Measurements from ENCODE around the gene ZNF654.
A peak's percentile ranks its signal among the peaks of the same experiment; 100 is the strongest.

ZNF654 gene

DNA sequence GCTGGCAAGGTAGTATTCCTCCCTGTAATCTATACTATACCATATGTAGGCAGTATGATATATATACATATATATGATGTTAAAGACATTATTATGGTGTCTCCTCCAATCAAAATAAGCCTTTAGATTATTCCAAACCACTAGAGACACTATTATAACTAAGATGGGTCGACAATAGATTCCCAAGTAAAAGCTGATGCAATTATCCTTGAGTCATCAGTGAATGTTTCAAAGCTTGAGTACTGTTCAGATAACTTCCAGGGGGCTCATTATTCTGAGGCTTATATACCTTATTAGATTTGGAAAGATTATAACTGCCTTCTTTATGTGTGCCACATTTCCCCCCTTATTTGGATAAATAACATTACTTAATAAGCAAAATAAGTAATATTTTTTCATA is 78.8 kb downstream of the ZNF654 start:
- Histone ChIP-seq H3K36me3 (ENCODE audit: insufficient read depth, low read length) (no peaks in the 10 kb centered on the region), H3K9ac (ENCODE audit: low read depth, low read length) (no peak overlapping the region), H3K4me1 (ENCODE audit: insufficient read depth, low read length) (peaks cover 5% of the 10 kb centered on the region; the same call in 1 of the 2 replicates), H3K9me3 (ENCODE audit: control insufficient read depth, insufficient read depth, low read length) (no peaks in the 10 kb centered on the region)

DNA sequence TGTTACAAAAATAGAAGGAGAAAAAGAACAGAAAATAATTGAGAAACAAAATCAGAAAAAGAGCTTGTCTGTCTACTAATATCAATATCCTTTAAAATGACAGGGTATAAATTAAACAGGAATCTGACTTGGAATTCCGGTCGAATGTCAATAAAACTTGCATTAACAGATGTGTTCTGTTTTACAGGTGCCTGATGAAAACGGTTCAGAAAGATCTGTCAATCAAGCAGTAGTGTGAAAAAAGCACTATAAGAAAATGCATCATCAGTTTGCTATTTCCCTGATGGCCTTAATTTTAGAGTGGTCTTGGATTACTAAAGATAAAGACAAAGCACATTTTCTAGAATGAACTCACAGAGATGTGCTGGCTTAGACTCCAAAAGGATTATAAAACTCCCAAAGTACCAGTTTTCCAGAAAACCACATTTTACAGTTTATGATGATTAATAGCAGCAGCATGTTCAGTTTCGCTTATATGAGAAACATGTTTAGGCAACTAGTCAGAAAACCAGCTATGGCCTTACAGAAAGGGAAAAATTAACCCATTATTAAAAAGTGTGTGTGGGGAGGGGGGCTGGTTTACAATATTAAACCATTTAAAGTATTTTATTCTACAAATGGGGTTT is 82.5 kb downstream of the ZNF654 start:
- H3K9ac ChIP-seq (ENCODE audit: low read depth, low read length) = no peak overlapping the region
- no peaks in the 10 kb centered on the region for H3K9me3 ChIP-seq (ENCODE audit: control insufficient read depth, insufficient read depth, low read length)
- peaks cover 5% of the 10 kb centered on the region; the same call in 1 of the 2 replicates for H3K4me1 ChIP-seq (ENCODE audit: insufficient read depth, low read length)
- H3K36me3 ChIP-seq (ENCODE audit: insufficient read depth, low read length) = no peaks in the 10 kb centered on the region

DNA sequence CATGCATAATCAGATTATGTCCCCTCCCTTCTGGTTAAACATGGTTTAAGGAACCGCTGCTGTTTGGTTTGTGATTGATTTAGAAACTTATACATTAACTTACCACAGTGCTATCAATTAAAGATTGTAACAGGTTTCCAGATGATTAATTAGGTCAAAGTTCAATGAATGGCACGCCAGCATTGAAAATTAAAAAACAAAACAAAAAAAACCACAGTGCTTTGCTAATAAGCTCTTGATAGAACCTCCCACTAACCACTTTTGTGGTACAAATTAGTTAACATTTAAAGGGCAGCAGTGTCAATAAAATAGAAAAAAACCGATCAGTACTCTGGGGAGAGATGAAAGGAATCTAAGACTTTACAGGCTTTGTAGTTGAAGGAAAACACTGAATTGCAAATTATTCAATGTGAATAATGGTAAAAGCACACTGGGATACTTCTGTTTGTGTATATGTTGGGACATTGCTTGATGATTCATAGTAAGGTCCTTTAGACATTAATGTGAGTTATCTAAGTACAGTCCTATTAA is 83.1 kb downstream of the ZNF654 start:
- Histone ChIP-seq H3K36me3 (ENCODE audit: insufficient read depth, low read length) (no peaks in the 10 kb centered on the region), H3K9ac (ENCODE audit: low read depth, low read length) (no peak overlapping the region), H3K4me1 (ENCODE audit: insufficient read depth, low read length) (peaks cover 5% of the 10 kb centered on the region; the same call in 1 of the 2 replicates), H3K9me3 (ENCODE audit: control insufficient read depth, insufficient read depth, low read length) (no peaks in the 10 kb centered on the region)

DNA sequence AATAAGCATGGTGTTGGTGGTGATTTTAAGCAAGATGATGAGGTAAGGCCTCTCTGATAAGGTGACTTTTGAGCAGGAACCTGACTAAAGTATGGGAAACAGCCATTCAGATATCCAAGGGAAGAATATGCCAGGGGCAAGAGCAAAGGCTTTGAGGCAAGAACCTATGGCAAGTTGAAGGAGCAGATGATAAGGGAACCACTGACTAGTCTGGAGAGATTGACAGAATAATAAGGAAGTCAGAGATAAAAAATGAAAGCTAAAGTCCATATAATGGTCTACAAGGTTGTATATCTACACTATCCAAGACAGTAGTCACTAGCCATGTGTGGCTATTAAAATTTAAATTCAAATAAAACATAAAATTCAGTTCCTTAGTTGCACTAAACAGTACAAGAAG is 88.2 kb downstream of the ZNF654 start:
- H3K9me3 ChIP-seq (ENCODE audit: control insufficient read depth, insufficient read depth, low read length) = no peaks in the 10 kb centered on the region
- H3K9ac ChIP-seq (ENCODE audit: low read depth, low read length) = no peak overlapping the region
- no peaks in the 10 kb centered on the region; the same call in 1 of the 2 replicates for H3K36me3 ChIP-seq (ENCODE audit: insufficient read depth, low read length)
- peaks cover 3% of the 10 kb centered on the region; the same call in 1 of the 2 replicates for H3K4me1 ChIP-seq (ENCODE audit: insufficient read depth, low read length)

DNA sequence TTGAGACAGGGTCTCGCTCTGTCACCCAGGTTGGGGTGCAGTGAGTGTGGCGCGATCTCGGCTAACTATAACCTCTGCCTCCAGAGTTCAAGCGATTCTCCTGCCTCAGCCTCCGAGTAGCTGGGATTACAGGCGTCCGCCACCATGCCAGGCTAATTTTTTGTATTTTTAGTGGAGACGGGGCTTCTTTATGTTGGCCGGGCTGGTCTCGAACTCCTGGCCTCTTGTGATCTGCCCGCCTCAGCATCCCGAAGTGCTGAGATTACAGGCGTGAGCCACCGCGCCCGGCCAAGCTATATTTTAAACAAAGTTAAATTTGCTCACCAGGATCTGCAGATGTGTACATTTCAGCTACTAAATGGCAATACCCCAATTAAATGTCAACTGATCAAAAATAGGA is 89.6 kb downstream of the ZNF654 start:
- Histone ChIP-seq H3K9ac (ENCODE audit: low read depth, low read length) (peak overlapping the region; percentile 70), H3K36me3 (ENCODE audit: insufficient read depth, low read length) (peaks cover 4% of the 10 kb centered on the region), H3K9me3 (ENCODE audit: control insufficient read depth, insufficient read depth, low read length) (no peaks in the 10 kb centered on the region), H3K4me1 (ENCODE audit: insufficient read depth, low read length) (no peaks in the 10 kb centered on the region)

DNA sequence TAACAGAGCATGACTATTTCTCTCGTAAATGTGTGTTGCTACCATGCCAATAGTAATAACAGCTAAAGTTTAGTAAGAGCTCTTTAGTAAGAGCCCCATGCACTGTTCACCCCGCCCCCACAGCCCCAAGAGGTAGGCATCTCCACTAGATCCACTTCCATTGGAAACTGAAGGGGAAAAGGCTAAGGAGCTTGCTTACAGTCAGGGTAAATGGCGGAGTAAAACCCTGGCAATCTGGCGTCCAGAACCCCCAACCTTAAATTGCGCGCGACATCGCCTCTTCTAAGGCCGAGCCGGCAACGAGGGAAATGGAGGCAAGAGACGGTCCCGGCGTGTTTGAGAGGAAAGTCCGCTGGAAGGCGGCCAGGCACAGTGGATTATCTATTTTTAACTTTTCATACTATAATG is 90.0 kb downstream of the ZNF654 start:
- no peaks in the 10 kb centered on the region for H3K9me3 ChIP-seq (ENCODE audit: control insufficient read depth, insufficient read depth, low read length)
- peak overlapping the region; percentile 70 for H3K9ac ChIP-seq (ENCODE audit: low read depth, low read length)
- H3K4me1 ChIP-seq (ENCODE audit: insufficient read depth, low read length) = no peaks in the 10 kb centered on the region
- H3K36me3 ChIP-seq (ENCODE audit: insufficient read depth, low read length) = peaks cover 4% of the 10 kb centered on the region

DNA sequence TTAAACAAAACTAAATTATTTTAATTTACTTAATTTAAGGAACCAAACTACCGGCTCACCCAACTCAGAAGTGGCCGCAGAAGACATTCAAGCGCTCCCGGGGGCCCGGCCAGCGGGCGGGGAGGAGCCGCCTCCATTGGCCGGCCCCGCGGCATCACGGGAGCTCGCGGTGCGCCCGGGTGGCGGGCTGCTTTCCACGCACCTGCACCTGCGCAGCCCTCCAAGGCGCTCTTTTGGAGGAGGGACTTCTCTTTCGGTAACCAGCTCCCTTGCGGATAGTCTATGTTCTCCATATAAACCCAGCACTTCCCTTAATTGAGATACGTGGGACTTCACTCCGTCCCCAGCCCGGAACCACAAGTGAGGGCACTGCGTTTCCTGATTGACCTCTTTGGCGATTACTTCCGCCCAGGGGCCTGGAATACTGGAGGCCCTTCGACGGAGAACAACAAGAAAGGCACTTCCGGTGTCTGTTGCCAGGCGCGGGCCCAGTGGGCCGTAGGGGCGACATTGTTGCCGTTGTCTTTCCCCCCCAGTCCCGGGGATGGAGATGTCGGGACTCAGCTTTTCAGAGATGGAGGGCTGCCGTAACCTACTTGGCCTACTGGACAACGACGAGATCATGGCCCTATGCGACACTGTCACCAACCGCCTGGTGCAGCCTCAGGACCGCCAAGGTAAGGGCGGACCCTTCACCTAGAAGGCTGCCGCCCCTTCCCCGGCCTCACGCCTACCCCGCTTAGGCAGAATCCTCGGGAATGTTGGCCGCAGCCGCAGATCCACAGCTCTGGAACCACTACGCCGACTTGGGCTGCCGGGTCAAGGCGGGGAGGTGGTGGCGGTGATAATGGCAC is 90.7 kb downstream of the ZNF654 start, which contains the start of gene C3orf38:
TSS of gene C3orf38 (plus strand) at position 451 of the 854 bp plus-strand sequence. CDS start at position 545, 94 bp downstream.
- Histone ChIP-seq H3K9ac (ENCODE audit: low read depth, low read length) (peak within 1 kb of the TSS; percentile 70), H3K9me3 (ENCODE audit: control insufficient read depth, insufficient read depth, low read length) (no peaks in the 10 kb centered on the region), H3K4me1 (ENCODE audit: insufficient read depth, low read length) (no peaks in the 10 kb centered on the region), H3K36me3 (ENCODE audit: insufficient read depth, low read length) (peaks cover 4% of the 10 kb centered on the region)

DNA sequence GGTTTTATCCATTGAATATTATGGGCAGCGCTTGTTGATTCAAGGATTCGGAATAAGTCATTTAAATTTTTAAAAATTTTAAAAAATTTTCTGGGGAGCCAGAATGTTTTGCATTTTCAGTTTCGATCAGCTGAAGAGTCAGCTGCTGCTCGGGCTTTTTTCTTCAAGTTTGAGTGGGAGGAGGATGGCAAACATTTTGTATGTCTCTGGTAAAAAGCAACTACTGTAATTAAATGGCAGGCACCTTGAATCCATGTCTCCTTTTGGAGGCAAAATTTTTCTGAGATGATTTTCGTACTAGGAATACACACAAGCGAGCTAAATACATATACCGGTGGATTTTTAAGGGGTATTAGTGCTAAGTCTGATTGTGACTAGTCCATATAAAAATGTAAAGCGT is 91.3 kb downstream of the ZNF654 start:
- Histone ChIP-seq H3K9ac (ENCODE audit: low read depth, low read length) (peak overlapping the region; percentile 70), H3K36me3 (ENCODE audit: insufficient read depth, low read length) (peaks cover 4% of the 10 kb centered on the region), H3K4me1 (ENCODE audit: insufficient read depth, low read length) (no peaks in the 10 kb centered on the region), H3K9me3 (ENCODE audit: control insufficient read depth, insufficient read depth, low read length) (no peaks in the 10 kb centered on the region)

DNA sequence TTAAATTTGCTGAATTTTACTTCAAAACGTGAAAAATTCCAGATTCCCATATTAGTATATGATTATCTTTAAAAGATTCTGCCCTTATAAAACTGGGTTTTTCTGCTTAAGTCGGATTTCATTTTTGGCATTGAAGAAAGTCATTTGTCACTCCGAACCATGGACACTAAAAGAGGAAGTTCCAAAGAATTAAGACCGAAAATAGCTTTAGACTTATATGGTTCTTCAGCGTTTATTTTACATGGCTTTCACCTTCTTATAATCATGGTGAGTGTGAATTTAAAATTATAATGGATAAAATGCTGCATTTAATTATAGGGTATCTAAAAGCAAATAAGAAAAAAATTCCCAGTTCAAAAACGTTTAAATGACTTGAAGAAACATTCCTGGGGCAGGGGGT is 91.8 kb downstream of the ZNF654 start:
- Histone ChIP-seq H3K9ac (ENCODE audit: low read depth, low read length) (peak overlapping the region; percentile 70), H3K4me1 (ENCODE audit: insufficient read depth, low read length) (no peaks in the 10 kb centered on the region), H3K36me3 (ENCODE audit: insufficient read depth, low read length) (peaks cover 4% of the 10 kb centered on the region)

DNA sequence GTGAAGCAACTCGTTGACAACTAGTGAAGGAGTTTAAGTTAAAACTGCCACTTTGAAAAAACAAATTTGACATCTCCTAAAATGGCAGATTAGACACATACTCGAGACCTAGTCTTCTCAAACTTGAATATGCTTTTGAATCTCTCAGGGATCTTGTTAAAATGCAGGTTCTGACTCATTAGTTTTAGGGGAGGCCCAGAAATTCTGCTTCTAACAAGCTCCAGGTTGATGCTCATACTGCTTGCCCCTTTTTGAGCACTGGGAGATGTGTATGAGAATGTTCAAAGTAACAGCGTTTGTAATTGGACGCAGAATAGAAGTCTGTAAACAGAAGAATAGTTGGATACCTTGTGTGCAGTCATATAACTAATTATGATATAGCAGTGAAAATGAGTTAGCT is 92.3 kb downstream of the ZNF654 start:
- Histone ChIP-seq H3K36me3 (ENCODE audit: insufficient read depth, low read length) (peaks cover 9% of the 10 kb centered on the region), H3K4me1 (ENCODE audit: insufficient read depth, low read length) (no peaks in the 10 kb centered on the region), H3K9me3 (ENCODE audit: control insufficient read depth, insufficient read depth, low read length) (no peaks in the 10 kb centered on the region), H3K9ac (ENCODE audit: low read depth, low read length) (peak overlapping the region; percentile 70; the same call in 1 of the 2 replicates)

More for the DNA sequence above, 91.8 kb downstream of the ZNF654 start:
- no peaks in the 10 kb centered on the region for H3K9me3 ChIP-seq (ENCODE audit: control insufficient read depth, insufficient read depth, low read length)

DNA sequence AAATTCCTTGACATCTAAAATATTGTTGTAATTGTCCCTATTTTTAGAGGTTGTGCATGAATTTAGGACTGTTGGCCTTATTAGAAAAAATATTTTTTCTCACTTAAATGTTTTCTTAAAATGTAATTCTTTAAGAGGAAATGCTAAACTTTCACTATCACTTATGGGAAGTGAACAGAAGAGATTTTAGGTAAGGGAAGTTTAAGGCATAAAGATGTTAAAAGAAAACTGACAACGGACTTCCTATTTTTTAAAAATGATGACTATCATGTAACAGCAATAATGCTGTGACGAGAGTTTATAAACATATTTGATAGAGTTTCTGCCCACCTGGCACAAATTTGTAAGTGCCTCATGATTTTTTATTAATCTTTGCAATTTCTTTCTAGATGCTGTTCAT is 93.8 kb downstream of the ZNF654 start:
- no peak overlapping the region for H3K9ac ChIP-seq (ENCODE audit: low read depth, low read length)
- no peaks in the 10 kb centered on the region for H3K9me3 ChIP-seq (ENCODE audit: control insufficient read depth, insufficient read depth, low read length)
- no peaks in the 10 kb centered on the region for H3K4me1 ChIP-seq (ENCODE audit: insufficient read depth, low read length)
- peaks cover 14% of the 10 kb centered on the region for H3K36me3 ChIP-seq (ENCODE audit: insufficient read depth, low read length)

DNA sequence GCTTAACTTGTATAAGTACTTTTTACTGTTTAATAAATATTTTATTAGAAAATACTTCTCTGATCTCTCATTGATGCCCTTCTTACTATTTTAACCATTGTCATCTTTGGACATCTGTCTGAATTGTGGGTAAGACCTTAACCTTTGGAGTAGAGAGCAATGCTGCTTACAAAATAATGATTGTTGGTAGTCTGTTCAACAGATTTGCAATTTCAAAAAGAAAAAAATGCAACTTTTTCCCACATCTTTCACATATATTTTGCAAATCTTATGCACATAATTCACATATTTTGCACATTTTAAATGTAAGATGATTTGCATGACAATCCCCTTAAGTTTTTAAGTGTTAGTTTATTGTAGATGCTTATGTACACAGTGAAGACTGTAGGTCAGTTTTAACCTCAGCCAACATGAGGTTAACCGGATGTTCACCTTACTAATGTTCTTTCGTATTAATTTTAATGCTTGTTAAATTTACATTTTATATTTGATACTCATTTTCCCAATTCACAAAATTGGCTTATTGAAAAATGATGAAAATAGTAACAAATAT is 107.4 kb downstream of the ZNF654 start:
- Histone ChIP-seq H3K36me3 (ENCODE audit: insufficient read depth, low read length) (no peaks in the 10 kb centered on the region), H3K9ac (ENCODE audit: low read depth, low read length) (no peak overlapping the region), H3K4me1 (ENCODE audit: insufficient read depth, low read length) (peaks cover 3% of the 10 kb centered on the region; the same call in 1 of the 2 replicates), H3K9me3 (ENCODE audit: control insufficient read depth, insufficient read depth, low read length) (no peaks in the 10 kb centered on the region)

DNA sequence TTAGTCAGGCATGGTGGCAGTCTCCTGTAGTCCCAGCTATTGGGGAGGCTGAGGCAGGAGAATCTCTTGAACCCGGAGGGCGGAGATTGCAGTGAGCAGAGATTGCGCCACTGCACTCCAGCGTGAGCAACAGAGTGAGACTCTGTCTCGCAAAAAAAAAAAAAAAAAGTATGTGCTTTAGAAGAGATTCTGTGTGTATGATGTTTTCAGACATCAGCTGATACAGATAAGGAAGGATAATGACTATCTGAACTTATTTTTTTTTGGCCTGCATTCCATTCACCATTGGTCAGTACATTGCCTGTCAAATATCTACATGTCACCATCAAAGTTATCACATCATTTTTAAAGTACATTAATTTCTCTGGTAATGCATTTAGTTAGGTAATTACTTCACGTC is 108.1 kb downstream of the ZNF654 start:
- peaks cover 3% of the 10 kb centered on the region; the same call in 1 of the 2 replicates for H3K4me1 ChIP-seq (ENCODE audit: insufficient read depth, low read length)
- H3K36me3 ChIP-seq (ENCODE audit: insufficient read depth, low read length) = no peaks in the 10 kb centered on the region
- H3K9me3 ChIP-seq (ENCODE audit: control insufficient read depth, insufficient read depth, low read length) = no peaks in the 10 kb centered on the region
- H3K9ac ChIP-seq (ENCODE audit: low read depth, low read length) = no peak overlapping the region

DNA sequence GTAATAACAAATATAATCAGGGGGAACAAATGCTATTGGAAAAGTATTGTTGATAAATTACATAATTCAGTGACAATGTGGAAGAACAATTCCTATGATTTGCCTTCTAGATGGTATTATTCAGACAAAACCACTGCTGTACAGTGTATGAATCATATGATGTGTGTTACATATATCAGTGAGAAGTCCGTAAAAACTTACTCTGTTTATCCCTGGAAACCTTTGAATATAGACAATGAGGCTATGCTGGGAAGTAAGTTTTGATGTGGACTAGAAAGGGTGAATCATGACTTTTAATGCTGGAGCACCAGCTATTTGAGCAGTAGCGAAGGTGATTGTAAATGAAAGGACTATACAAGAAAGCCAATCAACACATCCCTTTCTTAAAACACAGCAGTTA is 108.6 kb downstream of the ZNF654 start:
- peaks cover 3% of the 10 kb centered on the region; the same call in 1 of the 2 replicates for H3K4me1 ChIP-seq (ENCODE audit: insufficient read depth, low read length)
- H3K9ac ChIP-seq (ENCODE audit: low read depth, low read length) = no peak overlapping the region
- no peaks in the 10 kb centered on the region for H3K36me3 ChIP-seq (ENCODE audit: insufficient read depth, low read length)
- H3K9me3 ChIP-seq (ENCODE audit: control insufficient read depth, insufficient read depth, low read length) = no peaks in the 10 kb centered on the region
